ENCODE results near the gene EEF1AKMT2.

- peak; percentile 94 to 95 (median 95) for TF ChIP-seq CTCF (IDR thresholded peaks at IDR 0.05)
- no peak for TF ChIP-seq EP300 (IDR thresholded peaks at IDR 0.05)
Observed at GRCh38 chr10:124741281-124741921, 50.3 kb downstream of the EEF1AKMT2 start.
